Neural cell (in vitro differentiated cells): ENCODE data around the gene GNA15. TPM values are rescaled to one million over a fixed set of nuclear protein-coding genes. Genes with fewer than 3 reads are reported as not detected.

Experiments used
- H2AFZ ChIP-seq: fragments of 200-600, 300-800 bp; sonication (generic), shearing (Covaris generic); 2 replicates; pipeline ENCODE4 v1.6.0; 2014; ENCODE audit warnings: low read depth, mild to moderate bottlenecking, antibody characterized with exemption, low read length, moderate library complexity
- H3F3A ChIP-seq: fragments of 200-600 bp; shearing (Covaris generic); 2 replicates; pipeline ENCODE4 v1.6.1; 2016; ENCODE audit warnings: mild to moderate bottlenecking, moderate library complexity, mixed read lengths, antibody characterized with exemption, low read length; ENCODE audit not compliant: insufficient read depth, poor library complexity, severe bottlenecking
- H3K27ac ChIP-seq: fragments of 200-600, 300-800 bp; sonication (generic), shearing (Covaris generic); 2 replicates; pipeline ENCODE4 v1.5.1; 2014; ENCODE audit warnings: mild to moderate bottlenecking, low read length, moderate library complexity
- H3K27me3 ChIP-seq: fragments of 300-800, 200-600 bp; sonication (generic), shearing (Covaris generic); 2 replicates; pipeline ENCODE4 v1.6.0; 2014; ENCODE audit warnings: mild to moderate bottlenecking, low read depth, low read length, moderate library complexity; ENCODE audit not compliant: insufficient read depth
- H3K36me3 ChIP-seq: fragments of 300-800, 200-600 bp; sonication (generic), shearing (Covaris generic); 2 replicates; pipeline ENCODE4 v1.5.1; 2014; ENCODE audit warnings: mild to moderate bottlenecking, antibody characterized with exemption, low read length, moderate library complexity; ENCODE audit not compliant: insufficient read depth
- H3K4me2 ChIP-seq: fragments of 300-800, 200-600 bp; sonication (generic), shearing (Covaris generic); 2 replicates; pipeline ENCODE4 v1.6.0; 2014; ENCODE audit warnings: mild to moderate bottlenecking, low read length
- H3K4me3 ChIP-seq: fragments of 300-800, 200-600 bp; sonication (generic), shearing (Covaris generic); 2 replicates; pipeline ENCODE4 v1.5.1; 2014; ENCODE audit warnings: mild to moderate bottlenecking, low read length, moderate library complexity
- H3K79me2 ChIP-seq: fragments of 200-600 bp; shearing (Covaris generic); replicated peaks from 2 replicates; pipeline ENCODE4 v1.6.0; 2014; ENCODE audit warnings: mild to moderate bottlenecking, low read length, moderate library complexity; ENCODE audit not compliant: insufficient read depth
- H3K9ac ChIP-seq: fragments of 300-800, 200-600 bp; sonication (generic), shearing (Covaris generic); 2 replicates; pipeline ENCODE4 v1.6.1; 2016; ENCODE audit warnings: mild to moderate bottlenecking, low read length, mixed read lengths
- H3K9me2 ChIP-seq: fragments of 200-600 bp; shearing (Covaris generic); 2 replicates; pipeline ENCODE4 v1.6.1; 2016; ENCODE audit warnings: mild to moderate bottlenecking, low read length, mixed read lengths; ENCODE audit not compliant: insufficient read depth
- H3K9me3 ChIP-seq: fragments of 200-600, 300-800 bp; sonication (generic), shearing (Covaris generic); 2 replicates; pipeline ENCODE4 v1.6.1; 2016; ENCODE audit warnings: mild to moderate bottlenecking, mixed run types, low read length, moderate library complexity, mixed read lengths
- H4K20me1 ChIP-seq: fragments of 200-600 bp; shearing (Covaris generic); 2 replicates; pipeline ENCODE4 v1.6.1; 2016; ENCODE audit warnings: mild to moderate bottlenecking, mixed run types; ENCODE audit not compliant: insufficient read depth
- CTCF ChIP-seq: fragments of 450-650 bp; IDR thresholded peaks from 2 replicates; pipeline ENCODE4 v1.5.1; 2014; ENCODE audit warnings: antibody characterized with exemption, mild to moderate bottlenecking, moderate library complexity; ENCODE audit not compliant: poor library complexity, severe bottlenecking
- EP300 ChIP-seq: fragments of 450-650 bp; conservative IDR thresholded peaks from 2 replicates; pipeline ENCODE4 v1.6.1; 2014; ENCODE audit warnings: antibody characterized with exemption, mild to moderate bottlenecking, moderate library complexity; ENCODE audit not compliant: poor library complexity, severe bottlenecking
- EZH2 ChIP-seq: fragments of 200-600, 300-800 bp; shearing (Covaris generic), sonication (generic); IDR thresholded peaks from 2 replicates; pipeline ENCODE4 v1.6.1; 2014; ENCODE audit warnings: antibody characterized with exemption, low read length, borderline replicate concordance, mild to moderate bottlenecking; ENCODE audit not compliant: insufficient read depth, poor library complexity, severe bottlenecking
- MXI1 ChIP-seq: fragments of 450-650 bp; conservative IDR thresholded peaks from 2 replicates; pipeline ENCODE4 v1.6.1; 2014; ENCODE audit warnings: antibody characterized with exemption, mild to moderate bottlenecking; ENCODE audit not compliant: poor library complexity, severe bottlenecking
- POLR2AphosphoS5 ChIP-seq: IDR thresholded peaks from 2 replicates; pipeline ENCODE4 v1.6.1; 2012
- RAD21 ChIP-seq: fragments of 450-650 bp; conservative IDR thresholded peaks from 2 replicates; pipeline ENCODE4 v1.6.1; 2014; ENCODE audit warnings: antibody characterized with exemption, mild to moderate bottlenecking, moderate library complexity
- REST ChIP-seq: IDR thresholded peaks from 2 replicates; pipeline ENCODE4 v1.6.1; 2012; ENCODE audit warnings: borderline replicate concordance
- SMC3 ChIP-seq: fragments of 450-650 bp; conservative IDR thresholded peaks from 2 replicates; pipeline ENCODE4 v1.6.1; 2014; ENCODE audit warnings: antibody characterized with exemption, mild to moderate bottlenecking, moderate library complexity; ENCODE audit not compliant: poor library complexity
- TAF1 ChIP-seq: IDR thresholded peaks from 2 replicates; pipeline ENCODE4 v1.6.1; 2012; ENCODE audit warnings: low read depth
- polyA plus RNA-seq: library from polyadenylated mRNA; depleted of rRNA; stranded (reverse); fragments of >200 nt; gene quantifications from 2 replicates; pipeline ENCODE4 v1.2.3, GENCODE V29; 2014

GNA15 gene
- polyA plus RNA-seq, 1 donor from 2014 or later, result not detected

GRCh38 chr19:3149526-3150505 is 14.0 kb downstream of the GNA15 start:
- H3K4me3 ChIP-seq, result no peak overlapping the region
- no peak overlapping the region for H2AFZ ChIP-seq
- TF ChIP-seq EP300, result no peak
- TF ChIP-seq REST, result no peak
- no peak for TF ChIP-seq SMC3
- no peak for TF ChIP-seq TAF1
- no peak for TF ChIP-seq POLR2AphosphoS5
- no peak for TF ChIP-seq RAD21
- TF ChIP-seq EZH2, result no peak
- no peak for TF ChIP-seq MXI1
- no peak for TF ChIP-seq CTCF
- H3K4me2 ChIP-seq, result no peak overlapping the region
- no peaks in the 10 kb centered on the region for H3K27me3 ChIP-seq
- H3K79me2 ChIP-seq, result no peaks in the 10 kb centered on the region
- H4K20me1 ChIP-seq, result no peaks in the 10 kb centered on the region
- H3K9me2 ChIP-seq, result no peaks in the 10 kb centered on the region
- no peak overlapping the region for H3K27ac ChIP-seq
- H3K36me3 ChIP-seq, result no peaks in the 10 kb centered on the region
- no peaks in the 10 kb centered on the region for H3K9me3 ChIP-seq
- no peak overlapping the region for H3K9ac ChIP-seq
- no peaks in the 10 kb centered on the region for H3F3A ChIP-seq

GRCh38 chr19:3150739-3151329 is 15.0 kb downstream of the GNA15 start:
- H3K4me2 ChIP-seq, result no peak overlapping the region
- H3K79me2 ChIP-seq, result no peaks in the 10 kb centered on the region
- no peak overlapping the region for H3K4me3 ChIP-seq
- H3K27me3 ChIP-seq, result no peaks in the 10 kb centered on the region
- no peak overlapping the region for H3K27ac ChIP-seq
- no peak for TF ChIP-seq POLR2AphosphoS5
- TF ChIP-seq RAD21, result no peak
- TF ChIP-seq REST, result no peak
- TF ChIP-seq CTCF, result no peak
- TF ChIP-seq MXI1, result no peak
- TF ChIP-seq EP300, result no peak
- no peak for TF ChIP-seq TAF1
- H3K9me3 ChIP-seq, result no peaks in the 10 kb centered on the region
- no peaks in the 10 kb centered on the region for H3K9me2 ChIP-seq
- no peaks in the 10 kb centered on the region for H4K20me1 ChIP-seq
- H2AFZ ChIP-seq, result no peak overlapping the region
- no peaks in the 10 kb centered on the region for H3K36me3 ChIP-seq
- H3F3A ChIP-seq, result no peaks in the 10 kb centered on the region
- H3K9ac ChIP-seq, result no peak overlapping the region
